H1 (cell line): ENCODE results near the gene RNF41. TPM values are rescaled to one million over a fixed set of nuclear protein-coding genes. Genes with fewer than 3 reads are reported as not detected.

ENCODE experiments used
- CTCF ChIA-PET: fragments of 300-600 bp; sonication (Branson Sonifier 250); formaldehyde crosslinking; loops from one replicate; lab custom pipeline; 2021; ENCODE audit not compliant: partially characterized antibody; lab: Charles Lee
- POLR2A ChIA-PET: fragments of 300-600 bp; sonication (Branson Sonifier 250); formaldehyde crosslinking; loops from one replicate; lab custom pipeline; 2021; ENCODE audit warnings: inconsistent platforms; ENCODE audit not compliant: partially characterized antibody; lab: Charles Lee
- DNase-seq, 2 experiments: peaks; one replicate each; pipeline versions ENCODE4 v3.0.0 to v3.0.0-alpha.2; 2010 to 2022; ENCODE audit warnings: low spot score in 2 of 2, low read depth in 1 of 2, mixed read lengths in 1 of 2
- FAIRE-seq: peaks from 2 replicates; lab custom pipeline; 2011; peaks lifted over from hg19 to GRCh38; lab: Jason Lieb, UNC
- H2AFZ ChIP-seq: 2 replicates; pipeline ENCODE4 v1.8.1; 2012; ENCODE audit warnings: low read length, inconsistent platforms
- H2AK5ac ChIP-seq: 2 replicates; pipeline ENCODE4 v1.6.1; 2013; ENCODE audit warnings: low read depth, low read length
- H2BK120ac ChIP-seq: replicated peaks from 2 replicates; pipeline ENCODE3; 2013; ENCODE audit warnings: low read depth, low read length, inconsistent platforms
- H2BK12ac ChIP-seq: 2 replicates; pipeline ENCODE4 v1.6.1; 2013; ENCODE audit warnings: low read depth, low read length
- H2BK15ac ChIP-seq: 2 replicates; pipeline ENCODE4 v1.6.1; 2013; ENCODE audit warnings: low read length
- H2BK20ac ChIP-seq: 2 replicates; pipeline ENCODE4 v1.6.1; 2013; ENCODE audit warnings: low read length
- H2BK5ac ChIP-seq: 2 replicates; pipeline ENCODE4 v1.6.1; 2013; ENCODE audit warnings: low read depth, low read length
- H3K14ac ChIP-seq: 2 replicates; pipeline ENCODE4 v1.6.1; 2013; ENCODE audit warnings: inconsistent platforms; ENCODE audit not compliant: insufficient read length
- H3K18ac ChIP-seq: 2 replicates; pipeline ENCODE4 v1.6.1; 2013; ENCODE audit warnings: low read length; ENCODE audit errors: extremely low read depth
- H3K23ac ChIP-seq: 2 replicates; pipeline ENCODE4 v1.6.1; 2013; ENCODE audit warnings: inconsistent platforms; ENCODE audit not compliant: insufficient read length
- H3K23me2 ChIP-seq: 2 replicates; pipeline ENCODE4 v1.6.1; 2013; ENCODE audit warnings: low read depth, low read length
- H3K27ac ChIP-seq: 2 replicates; pipeline ENCODE4 v1.6.1; 2011; ENCODE audit warnings: low read depth, low read length, inconsistent platforms
- H3K27me3 ChIP-seq, 4 experiments: replicated peaks in 1 of 4; 1 replicate in 1 of 4; 2 replicates in 3 of 4; pipeline versions ENCODE4 v1.6.1 to v1.8.1; 2011 to 2013; ENCODE audit warnings: low read length in 3 of 4, mild to moderate bottlenecking in 3 of 4, inconsistent platforms in 2 of 4, mixed read lengths in 2 of 4, moderate library complexity in 1 of 4; ENCODE audit not compliant: control insufficient read depth in 3 of 4, insufficient read depth in 3 of 4; ENCODE audit errors: extremely low read depth in 1 of 4
- H3K36me3 ChIP-seq, 4 experiments: 2 replicates each; pipeline versions ENCODE4 v1.6.1 to v1.8.1; 2011 to 2013; ENCODE audit warnings: mild to moderate bottlenecking in 4 of 4, low read length in 3 of 4, moderate library complexity in 2 of 4, control low read depth in 1 of 4, inconsistent platforms in 1 of 4; ENCODE audit not compliant: insufficient read depth in 4 of 4, control insufficient read depth in 2 of 4
- H3K4ac ChIP-seq: replicated peaks from 2 replicates; pipeline ENCODE3; 2013; ENCODE audit warnings: low read length, low read depth, mixed read lengths, inconsistent platforms; ENCODE audit not compliant: insufficient read length
- H3K4me1 ChIP-seq, 4 experiments: replicated peaks in 1 of 4; 1 replicate in 1 of 4; 2 replicates in 3 of 4; pipeline versions ENCODE4 v1.6.1 to v1.8.1; 2011 to 2013; ENCODE audit warnings: low read length in 3 of 4, inconsistent platforms in 2 of 4, mixed read lengths in 1 of 4; ENCODE audit not compliant: insufficient read depth in 4 of 4, control insufficient read depth in 3 of 4
- H3K4me2 ChIP-seq, 2 experiments: 2 replicates each; pipeline versions ENCODE4 v1.6.1 to v1.8.1; 2011 to 2013; ENCODE audit warnings: low read depth in 2 of 2, low read length in 2 of 2, control low read depth in 1 of 2, inconsistent platforms in 1 of 2, mild to moderate bottlenecking in 1 of 2; ENCODE audit not compliant: insufficient read depth in 1 of 2
- H3K4me3 ChIP-seq, 4 experiments: fragments of 200-600, 300-600 bp in 1 of 4; sonication (generic), shearing (Covaris generic), sonication (Bioruptor Twin) in 1 of 4; 2 replicates each; pipeline versions ENCODE4 v1.5.1 to v1.8.1; 2011 to 2016; ENCODE audit warnings: low read length in 4 of 4, low read depth in 3 of 4, control low read depth in 2 of 4, inconsistent platforms in 2 of 4, mild to moderate bottlenecking in 2 of 4, mixed read lengths in 1 of 4, moderate library complexity in 1 of 4; ENCODE audit not compliant: insufficient read depth in 2 of 4; ENCODE audit errors: extremely low read depth in 1 of 4
- H3K56ac ChIP-seq: replicated peaks from 2 replicates; pipeline ENCODE3; 2013; ENCODE audit warnings: low read depth, mild to moderate bottlenecking, mixed read lengths, low read length, inconsistent platforms; ENCODE audit not compliant: insufficient read length
- H3K79me1 ChIP-seq: 2 replicates; pipeline ENCODE4 v1.6.1; 2013; ENCODE audit warnings: low read depth, low read length, control low read depth
- H3K79me2 ChIP-seq, 2 experiments: 2 replicates each; pipeline versions ENCODE4 v1.6.1 to v1.8.1; 2012 to 2013; ENCODE audit warnings: low read length in 2 of 2, mild to moderate bottlenecking in 2 of 2, inconsistent platforms in 1 of 2; ENCODE audit not compliant: insufficient read depth in 2 of 2, control insufficient read depth in 1 of 2
- H3K9ac ChIP-seq, 4 experiments: replicated peaks in 1 of 4; 1 replicate in 1 of 4; 2 replicates in 3 of 4; pipeline versions ENCODE4 v1.6.1 to v1.8.1; 2011 to 2013; ENCODE audit warnings: low read depth in 3 of 4, low read length in 3 of 4, control low read depth in 2 of 4, mild to moderate bottlenecking in 2 of 4, moderate library complexity in 2 of 4, inconsistent platforms in 1 of 4; ENCODE audit errors: extremely low read depth in 1 of 4
- H3K9me3 ChIP-seq, 2 experiments: 2 replicates each; pipeline versions ENCODE4 v1.6.1 to v1.8.1; 2012 to 2013; ENCODE audit warnings: mild to moderate bottlenecking in 2 of 2, moderate library complexity in 2 of 2, control low read depth in 1 of 2, inconsistent platforms in 1 of 2, low read depth in 1 of 2, low read length in 1 of 2, mixed read lengths in 1 of 2; ENCODE audit not compliant: insufficient read depth in 2 of 2
- H4K20me1 ChIP-seq, 2 experiments: replicated peaks in 1 of 2; 2 replicates each; pipeline versions ENCODE3 to v1.8.1; 2011 to 2013; ENCODE audit warnings: inconsistent platforms in 2 of 2, low read length in 2 of 2, mild to moderate bottlenecking in 1 of 2; ENCODE audit not compliant: insufficient read depth in 2 of 2, control insufficient read depth in 1 of 2
- H4K5ac ChIP-seq: 2 replicates; pipeline ENCODE4 v1.6.1; 2013; ENCODE audit warnings: low read length, low read depth, mixed read lengths, inconsistent platforms; ENCODE audit not compliant: insufficient read length
- H4K8ac ChIP-seq: 2 replicates; pipeline ENCODE4 v1.8.0; 2013; ENCODE audit warnings: mild to moderate bottlenecking, moderate library complexity, low read length, inconsistent platforms; ENCODE audit not compliant: insufficient read depth; ENCODE audit errors: extremely low read depth
- H4K91ac ChIP-seq: replicated peaks from 2 replicates; pipeline ENCODE3; 2013; ENCODE audit warnings: low read length, mixed read lengths, inconsistent platforms; ENCODE audit not compliant: insufficient read length
- ASH2L ChIP-seq: fragments of 200-600, 300-600 bp; sonication (generic); IDR thresholded peaks from one replicate; pipeline ENCODE4 v1.7.1; 2017; ENCODE audit warnings: low read length
- ATF2 ChIP-seq: IDR thresholded peaks from 2 replicates; pipeline ENCODE4 v1.6.1; 2012; ENCODE audit warnings: low read length, inconsistent platforms
- E2F6 ChIP-seq: IDR thresholded peaks from 2 replicates; pipeline ENCODE4 v1.6.1; 2012; ENCODE audit warnings: inconsistent platforms
- FOSL1 ChIP-seq: IDR thresholded peaks from 2 replicates; pipeline ENCODE4 v1.6.1; 2011; ENCODE audit warnings: mild to moderate bottlenecking, low read depth, low read length, moderate library complexity; ENCODE audit not compliant: insufficient read depth
- MAX ChIP-seq: IDR thresholded peaks from 2 replicates; pipeline ENCODE4 v1.6.1; 2012; ENCODE audit warnings: inconsistent platforms
- POLR2AphosphoS5 ChIP-seq: IDR thresholded peaks from 2 replicates; pipeline ENCODE4 v1.6.1; 2011; ENCODE audit warnings: low read depth, low read length
- SIN3A ChIP-seq, 2 experiments: IDR thresholded peaks in 1 of 2; conservative IDR thresholded peaks in 1 of 2; 2 replicates each; pipeline ENCODE4 v1.6.1; 2011 to 2012; ENCODE audit warnings: low read length in 2 of 2, improper control_type of control experiment in 1 of 2, low read depth in 1 of 2, mild to moderate bottlenecking in 1 of 2
- TCF12 ChIP-seq: IDR thresholded peaks from 2 replicates; pipeline ENCODE4 v1.6.1; 2011; ENCODE audit warnings: low read depth, mild to moderate bottlenecking, low read length
- whole genome bisulfite sequencing, 2 experiments: shearing (Covaris generic) in 1 of 2; methylation state at CpG; one replicate each; pipeline versions ENCODE4 v1.1.6 to v1.1.7; 2013 to 2015; ENCODE audit warnings: low lambda C conversion rate in 2 of 2, mixed read lengths in 2 of 2, inconsistent platforms in 1 of 2, low coverage in 1 of 2, missing lambda C conversion rate in 1 of 2; ENCODE audit not compliant: insufficient replicate concordance in 2 of 2, insufficient coverage in 1 of 2, insufficient read length in 1 of 2; ENCODE audit errors: extremely low coverage in 1 of 2, missing lambda C conversion rate in 1 of 2; 5-methylcytosine and 5-hydroxymethylcytosine counted together
- polyA plus RNA-seq, 7 experiments: library from polyadenylated mRNA; depleted of rRNA in 3 of 7; stranded (reverse) in 5 of 7; unstranded in 2 of 7; fragments of >200 nt in 5 of 7; fragments of 200-250 nt in 2 of 7; gene quantifications; 1 replicate in 5 of 7; 2 replicates in 1 of 7; 4 replicates in 1 of 7; pipeline versions ENCODE4 v1.2.1 to v1.2.3, GENCODE V29; 2011 to 2013; ENCODE audit warnings: missing spikeins in 2 of 7, mixed read lengths in 2 of 7
- total RNA-seq: library from RNA; stranded (reverse); fragmentation: NEBNext Ultra II Directional; extraction: Animal tissue kit (Norgen Biotek cat#: 25700); gene quantifications from 2 replicates; pipeline ENCODE4 v1.2.1, GENCODE V29; 2021

RNF41 gene
- total and polyA plus RNA-seq, 2 of the 8 experiments (the other 6 are each of a cell fraction or from before 2014, with no cell fraction given) = 55.5 to 98.6 TPM

GRCh38 chr12:56162468-56163290 is 59.0 kb downstream of the RNF41 start:
- H3K79me1 ChIP-seq = peaks cover 3% of the 10 kb centered on the region; the same call in 1 of the 2 replicates
- no peak overlapping the region for H4K5ac ChIP-seq
- no peak for FAIRE-seq
- peaks cover 11 to 23% of the 10 kb centered on the region in 2 experiments for H4K20me1 ChIP-seq
- peaks cover 15% of the 10 kb centered on the region for H3K23me2 ChIP-seq
- H2BK5ac ChIP-seq = peak overlapping the region; percentile 63; the same call in 1 of the 2 replicates
- H2BK15ac ChIP-seq = no peak overlapping the region
- H3K56ac ChIP-seq = no peak overlapping the region
- no peak overlapping the region for H3K18ac ChIP-seq
- peaks cover 3 to 28% (median 16%) of the 10 kb centered on the region in 4 experiments for H3K4me1 ChIP-seq
- H3K79me2 ChIP-seq = peaks cover 3 to 25% of the 10 kb centered on the region in 2 experiments
- no peak for DNase-seq
- H3K9ac ChIP-seq = no peak overlapping the region; a peak in 1 of 7 replicates
- ChIA-PET CTCF (interaction anchor here (0.7 to 6.8 kb wide), 14 partner anchors 11 to 1019 kb away, joined by 3 to 47 read pairs (median 4); partner anchors contain the start of genes COQ10A, ESYT1, MYL6B and RNF41), POLR2A (interaction anchor here (0.7 to 15.6 kb wide), 22 partner anchors 9 to 237 kb away, joined by 3 to 656 read pairs (median 4); partner anchors contain the start of genes CNPY2, ERBB3, PA2G4 and RNF41)
- no peak overlapping the region for H2AK5ac ChIP-seq
- no peak overlapping the region for H2BK120ac ChIP-seq
- no peaks in the 10 kb centered on the region for H3K9me3 ChIP-seq
- H4K91ac ChIP-seq = no peak overlapping the region
- H3K27ac ChIP-seq = no peak overlapping the region
- H3K4me3 ChIP-seq = no peak overlapping the region
- no peak overlapping the region for H3K14ac ChIP-seq
- H2AFZ ChIP-seq = no peak overlapping the region
- no peak overlapping the region for H3K23ac ChIP-seq
- H3K4me2 ChIP-seq = no peak overlapping the region; a peak in 1 of 4 replicates
- no peaks in the 10 kb centered on the region for H3K27me3 ChIP-seq
- H3K4ac ChIP-seq = no peak overlapping the region
- H2BK12ac ChIP-seq = no peak overlapping the region
- H2BK20ac ChIP-seq = no peak overlapping the region
- 84% methylated on average over 11 of the region's 11 CpGs; no CpG with 5 or more reads in 1 of the 2 experiments for WGBS, 2 experiments
- H4K8ac ChIP-seq = no peak overlapping the region
- H3K36me3 ChIP-seq = peaks cover 34 to 76% (median 59%) of the 10 kb centered on the region in 4 experiments
- no peak for TF ChIP-seq FOSL1
- no peak for TF ChIP-seq TCF12
- TF ChIP-seq E2F6 = no peak
- TF ChIP-seq POLR2AphosphoS5 = peak; percentile 89
- TF ChIP-seq ATF2 = peak; percentile 16; the same call in 1 of the 2 replicates
- peak; percentile 7 for TF ChIP-seq ASH2L
- no peak for TF ChIP-seq SIN3A (conservative IDR thresholded peaks at IDR 0.05 in 1 of 2, IDR thresholded peaks at IDR 0.05 in 1 of 2; ENCODE audit: low read depth in 1 of 2, low read length in 2 of 2)
- TF ChIP-seq MAX = 0 out of 2 replicates have a peak, but pooled peaks have one; percentile 29
